ENCODE data around the gene MPDZ. TPM values are rescaled to one million over a fixed set of nuclear protein-coding genes. Genes with fewer than 3 reads are reported as not detected.

The MPDZ gene
- total and polyA plus RNA-seq, 2 of the 4 experiments (the other 2 are of a cell fraction), result 18.8 to 39.3 TPM

DNA sequence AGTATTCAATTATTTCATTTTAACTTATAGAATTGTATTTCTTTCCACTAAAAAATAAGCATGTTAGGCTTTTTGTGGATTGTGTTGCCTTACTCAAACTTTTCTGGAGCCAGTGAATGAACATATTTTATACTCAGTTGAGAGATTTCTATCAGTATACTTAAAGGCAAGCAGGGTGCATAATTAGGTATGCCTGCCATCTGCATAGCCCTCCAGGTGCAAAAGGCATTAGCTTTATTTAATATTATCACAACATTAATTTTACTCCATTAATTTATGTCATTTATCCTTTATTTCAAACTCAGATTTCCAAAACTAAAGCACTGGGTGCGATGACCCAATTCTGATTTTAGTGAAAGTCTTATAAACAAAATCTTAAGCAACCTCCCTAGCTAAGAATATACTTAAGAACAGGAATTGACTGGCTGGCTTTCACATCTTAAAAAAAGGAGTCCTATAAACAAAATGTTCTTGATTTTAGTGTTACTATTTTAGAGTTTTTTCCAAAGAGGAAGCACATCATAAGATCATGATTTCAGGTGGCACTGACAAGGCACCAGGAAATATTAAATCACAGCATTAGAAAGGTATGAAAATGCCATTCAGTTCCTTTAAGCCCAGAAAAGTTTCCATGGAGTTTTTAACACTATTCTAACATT, 178.4 kb downstream of the MPDZ start:
- Histone ChIP-seq H3K4ac (ENCODE audit: low read depth, low read length) (no peak overlapping the region), H2BK120ac (ENCODE audit: low read depth, low read length) (no peak overlapping the region), H3K27me3 (ENCODE audit: control insufficient read depth, insufficient read depth, low read length) (no peaks in the 10 kb centered on the region), H3K4me1 (ENCODE audit: control insufficient read depth, insufficient read depth, low read length) (no peaks in the 10 kb centered on the region), H4K91ac (ENCODE audit: insufficient read depth, low read depth, low read length) (no peak overlapping the region), H3K4me2 (ENCODE audit: low read depth, low read length) (no peak overlapping the region), H4K20me1 (ENCODE audit: insufficient read depth, low read length) (no peaks in the 10 kb centered on the region), H3K56ac (ENCODE audit: extremely low read depth, insufficient read depth, low read length) (no peak overlapping the region), H2AK5ac (ENCODE audit: low read depth, low read length) (no peak overlapping the region), H3K4me3 (ENCODE audit: insufficient read depth, low read depth, low read length) (no peak overlapping the region), H4K8ac (ENCODE audit: low read depth in 2 of 2, low read length in 2 of 2) (no peak overlapping the region), H3K18ac (ENCODE audit: low read depth, low read length) (no peak overlapping the region), H2AK9ac (replicated peaks; ENCODE audit: low read depth, low read length, poor library complexity) (no peak overlapping the region), H3K9me1 (ENCODE audit: insufficient read depth, low read length) (no peaks in the 10 kb centered on the region), H3K36me3 (ENCODE audit: control insufficient read depth, insufficient read depth, low read length) (peaks cover 3% of the 10 kb centered on the region; the same call in 1 of the 2 replicates), H3K9me3 (ENCODE audit: control insufficient read depth, insufficient read depth, low read length) (no peaks in the 10 kb centered on the region), H3K79me1 (ENCODE audit: low read depth in 1 of 2, low read length in 2 of 2) (no peaks in the 10 kb centered on the region), H2AFZ (replicated peaks; ENCODE audit: low read length, poor library complexity) (no peak overlapping the region), H3K23ac (ENCODE audit: low read depth, low read length) (no peak overlapping the region), H4K5ac (ENCODE audit: low read depth, low read length) (no peak overlapping the region), H2BK15ac (ENCODE audit: low read depth, low read length) (no peak overlapping the region), H3K14ac (replicated peaks; ENCODE audit: low read depth, low read length) (no peak overlapping the region), H3K27ac (ENCODE audit: insufficient read depth, low read length) (no peak overlapping the region), H2BK20ac (ENCODE audit: low read depth, low read length) (no peak overlapping the region), H2BK5ac (ENCODE audit: low read depth, low read length, poor library complexity, severe bottlenecking) (no peak overlapping the region), H3K9ac (ENCODE audit: low read depth, low read length) (no peak overlapping the region)
- ChIA-PET POLR2A (ENCODE audit: unreplicated experiment) (no interaction called here), CTCF (interaction anchor here (1.3 kb wide), 1 partner anchor 10 kb away, joined by 3 read pairs; no protein-coding TSS in a partner anchor)
- WGBS, 2 experiments (ENCODE audit: extremely low coverage in 2 of 2, insufficient read length in 1 of 2), result no CpG with 5 or more reads among the region's 1 CpG
- intact Hi-C loops (cut with micrococcal nuclease), result no loop called here
- DNase-seq (no peak), ATAC-seq (ENCODE audit: low read depth) (no peak)
- in situ Hi-C loops (cut with MboI; ENCODE audit: low sequenced_read_pairs), result no loop called here
- dilution Hi-C loops (cut with HindIII; ENCODE audit: low sequenced_read_pairs, unreplicated experiment), result no loop called here
- no TSS peak for BruUV-seq (replicated peaks)
- TF ChIP-seq, protein P1, sequence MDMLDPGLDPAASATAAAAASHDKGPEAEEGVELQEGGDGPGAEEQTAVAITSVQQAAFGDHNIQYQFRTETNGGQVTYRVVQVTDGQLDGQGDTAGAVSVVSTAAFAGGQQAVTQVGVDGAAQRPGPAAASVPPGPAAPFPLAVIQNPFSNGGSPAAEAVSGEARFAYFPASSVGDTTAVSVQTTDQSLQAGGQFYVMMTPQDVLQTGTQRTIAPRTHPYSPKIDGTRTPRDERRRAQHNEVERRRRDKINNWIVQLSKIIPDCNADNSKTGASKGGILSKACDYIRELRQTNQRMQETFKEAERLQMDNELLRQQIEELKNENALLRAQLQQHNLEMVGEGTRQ (IDR thresholded peaks at IDR 0.05; ENCODE audit: low read depth, low read length), result no peak
- TF ChIP-seq BHLHE40 (IDR thresholded peaks at IDR 0.05; ENCODE audit: low read depth, low read length) (no peak), RCOR1 (IDR thresholded peaks at IDR 0.05; ENCODE audit: insufficient replicate concordance, low read length) (no peak), POLR2A (IDR thresholded peaks at IDR 0.05; ENCODE audit: low read depth, low read length) (no peak), CEBPB (IDR thresholded peaks at IDR 0.05; ENCODE audit: low read depth, low read length) (no peak), MAZ (IDR thresholded peaks at IDR 0.05; ENCODE audit: borderline replicate concordance, low read depth, low read length) (no peak)
- TF ChIP-seq, protein P2, sequence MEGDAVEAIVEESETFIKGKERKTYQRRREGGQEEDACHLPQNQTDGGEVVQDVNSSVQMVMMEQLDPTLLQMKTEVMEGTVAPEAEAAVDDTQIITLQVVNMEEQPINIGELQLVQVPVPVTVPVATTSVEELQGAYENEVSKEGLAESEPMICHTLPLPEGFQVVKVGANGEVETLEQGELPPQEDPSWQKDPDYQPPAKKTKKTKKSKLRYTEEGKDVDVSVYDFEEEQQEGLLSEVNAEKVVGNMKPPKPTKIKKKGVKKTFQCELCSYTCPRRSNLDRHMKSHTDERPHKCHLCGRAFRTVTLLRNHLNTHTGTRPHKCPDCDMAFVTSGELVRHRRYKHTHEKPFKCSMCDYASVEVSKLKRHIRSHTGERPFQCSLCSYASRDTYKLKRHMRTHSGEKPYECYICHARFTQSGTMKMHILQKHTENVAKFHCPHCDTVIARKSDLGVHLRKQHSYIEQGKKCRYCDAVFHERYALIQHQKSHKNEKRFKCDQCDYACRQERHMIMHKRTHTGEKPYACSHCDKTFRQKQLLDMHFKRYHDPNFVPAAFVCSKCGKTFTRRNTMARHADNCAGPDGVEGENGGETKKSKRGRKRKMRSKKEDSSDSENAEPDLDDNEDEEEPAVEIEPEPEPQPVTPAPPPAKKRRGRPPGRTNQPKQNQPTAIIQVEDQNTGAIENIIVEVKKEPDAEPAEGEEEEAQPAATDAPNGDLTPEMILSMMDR (conservative IDR thresholded peaks at IDR 0.05; ENCODE audit: low read depth, low read length), result no peak
